K562 (cell line): Measurements from ENCODE around the gene CAMK2G.

Source experiments
- CTCF ChIP-seq, 3 experiments: IDR thresholded peaks in 2 of 3; conservative IDR thresholded peaks in 1 of 3; 2 replicates each; pipeline ENCODE4 v1.5.1; 2011 to 2012; ENCODE audit warnings: low read length in 3 of 3, mild to moderate bottlenecking in 3 of 3, control low read depth in 2 of 3, improper control_type of control experiment in 1 of 3, inconsistent platforms in 1 of 3, low read depth in 1 of 3, mixed read lengths in 1 of 3, moderate library complexity in 1 of 3; ENCODE audit not compliant: insufficient read depth in 2 of 3
- MTF1 ChIP-seq: fragments of 250-450 bp; sonication (Bioruptor Pico); IDR thresholded peaks from 2 replicates; pipeline ENCODE4 v1.9.0; 2021; ENCODE audit warnings: moderate library complexity, mild to moderate bottlenecking, inconsistent platforms, borderline replicate concordance
- NCOA1 ChIP-seq: fragments of 450-650 bp; IDR thresholded peaks from 2 replicates; pipeline ENCODE4 v1.6.1; 2016; ENCODE audit warnings: low read depth

DNA sequence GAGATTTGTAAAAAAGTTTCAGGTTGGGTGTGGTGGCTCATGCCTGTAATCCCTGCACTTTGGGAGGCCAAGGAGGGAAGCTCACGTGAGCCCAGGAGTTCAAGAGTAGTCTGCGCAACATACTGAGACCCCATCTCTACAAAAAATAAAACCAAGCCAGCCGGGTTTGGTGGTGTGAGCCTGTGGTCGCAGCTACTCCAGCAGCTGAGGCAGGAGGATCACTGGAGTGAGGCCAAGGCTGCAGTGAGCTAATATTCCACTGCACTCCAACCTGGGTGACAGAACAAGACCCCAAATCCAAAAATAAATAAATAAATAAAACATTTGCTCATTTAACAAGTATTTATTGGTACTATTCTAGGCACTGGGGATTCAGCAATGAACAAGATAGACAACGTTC, 94.1 kb downstream of the CAMK2G start:
- TF ChIP-seq MTF1 (no peak), CTCF (IDR thresholded peaks at IDR 0.05 in 2 of 3, conservative IDR thresholded peaks at IDR 0.05 in 1 of 3; ENCODE audit: insufficient read depth in 2 of 3, low read depth in 1 of 3, low read length in 3 of 3) (no peak), NCOA1 (no peak)
